ENCODE data around the gene TMEM50A. TPM values are rescaled to one million over a fixed set of nuclear protein-coding genes. Genes with fewer than 3 reads are reported as not detected.

The TMEM50A gene
- total and polyA plus RNA-seq, 9 of the 15 experiments (the other 6 are each of a cell fraction or from before 2014, with no cell fraction given), result 43.7 to 195 (median 137) TPM

DNA sequence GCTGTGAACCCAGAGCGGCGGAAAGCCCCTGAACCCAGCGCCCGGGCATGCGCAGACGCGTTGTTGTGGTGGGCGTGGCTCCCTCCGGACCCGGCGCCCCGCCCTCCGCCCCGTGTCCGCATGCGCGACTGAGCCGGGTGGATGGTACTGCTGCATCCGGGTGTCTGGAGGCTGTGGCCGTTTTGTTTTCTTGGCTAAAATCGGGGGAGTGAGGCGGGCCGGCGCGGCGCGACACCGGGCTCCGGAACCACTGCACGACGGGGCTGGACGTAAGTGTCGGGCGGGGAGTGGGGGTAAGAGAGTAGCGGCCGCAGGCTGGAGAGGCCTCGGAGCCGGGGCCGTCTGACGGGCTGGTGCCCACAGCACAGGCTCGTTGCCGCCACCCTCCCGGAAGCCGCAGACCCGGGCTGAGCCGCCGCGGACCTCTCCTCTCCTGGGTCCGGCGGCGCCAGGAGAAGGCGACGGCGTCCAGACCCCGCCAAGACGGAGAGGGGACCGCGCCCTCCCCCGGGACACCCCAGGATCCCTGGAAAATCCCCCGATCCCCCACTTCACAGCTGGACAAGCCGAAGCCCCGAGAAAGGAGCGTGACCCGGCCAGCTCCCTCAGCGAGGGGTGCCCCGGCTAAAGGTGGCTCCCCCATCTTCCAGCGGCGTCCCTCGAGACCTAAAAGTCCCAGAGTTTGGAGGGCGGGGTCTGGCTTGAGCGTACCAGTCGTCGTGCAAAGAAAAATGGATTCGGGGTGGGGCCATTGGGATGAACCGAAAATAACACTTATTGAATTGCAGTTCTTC, at the start of gene TMEM50A (continued):
- TF ChIP-seq MECOM (CRISPR knock-in tag; IDR thresholded peaks at IDR 0.05) (no peak), TOE1 (IDR thresholded peaks at IDR 0.05; ENCODE audit: borderline replicate concordance) (peak; percentile 79), TOE1 (CRISPR knock-in tag; IDR thresholded peaks at IDR 0.05; ENCODE audit: borderline replicate concordance, low read depth) (no peak), TBL1XR1 (IDR thresholded peaks at IDR 0.05; ENCODE audit: low read length in 2 of 2) (no peak), RBM22 (IDR thresholded peaks at IDR 0.05; ENCODE audit: low read depth, low read length, poor library complexity, severe bottlenecking) (no peak), TEAD2 (tag; IDR thresholded peaks at IDR 0.05) (no peak), MAFK (IDR thresholded peaks at IDR 0.05; ENCODE audit: low read length) (no peak), RAD51 (IDR thresholded peaks at IDR 0.05; ENCODE audit: borderline replicate concordance, low read depth) (no peak), CTBP1 (IDR thresholded peaks at IDR 0.05; ENCODE audit: borderline replicate concordance) (peak; percentile 74), SMAD4 (CRISPR knock-in tag; conservative IDR thresholded peaks at IDR 0.05) (peak; percentile 96), THRAP3 (IDR thresholded peaks at IDR 0.05; ENCODE audit: borderline replicate concordance) (no peak), TEAD1 (CRISPR knock-in tag; IDR thresholded peaks at IDR 0.05) (peak in 1 of 2 experiments; percentile 21; a peak in 1 of 4 replicates), NCOA2 (IDR thresholded peaks at IDR 0.05; ENCODE audit: partially characterized antibody in 2 of 2) (no peak)
- TF ChIP-seq, protein P1, sequence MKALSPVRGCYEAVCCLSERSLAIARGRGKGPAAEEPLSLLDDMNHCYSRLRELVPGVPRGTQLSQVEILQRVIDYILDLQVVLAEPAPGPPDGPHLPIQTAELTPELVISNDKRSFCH (CRISPR knock-in tag; IDR thresholded peaks at IDR 0.05), result no peak
- TF ChIP-seq, protein P1 (tag; IDR thresholded peaks at IDR 0.05), result peak; percentile 44; the same call in 1 of the 2 replicates
- TF ChIP-seq, protein P2, sequence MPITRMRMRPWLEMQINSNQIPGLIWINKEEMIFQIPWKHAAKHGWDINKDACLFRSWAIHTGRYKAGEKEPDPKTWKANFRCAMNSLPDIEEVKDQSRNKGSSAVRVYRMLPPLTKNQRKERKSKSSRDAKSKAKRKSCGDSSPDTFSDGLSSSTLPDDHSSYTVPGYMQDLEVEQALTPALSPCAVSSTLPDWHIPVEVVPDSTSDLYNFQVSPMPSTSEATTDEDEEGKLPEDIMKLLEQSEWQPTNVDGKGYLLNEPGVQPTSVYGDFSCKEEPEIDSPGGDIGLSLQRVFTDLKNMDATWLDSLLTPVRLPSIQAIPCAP (CRISPR knock-in tag; IDR thresholded peaks at IDR 0.05; ENCODE audit: borderline replicate concordance), result no peak
- TF ChIP-seq, protein P3, sequence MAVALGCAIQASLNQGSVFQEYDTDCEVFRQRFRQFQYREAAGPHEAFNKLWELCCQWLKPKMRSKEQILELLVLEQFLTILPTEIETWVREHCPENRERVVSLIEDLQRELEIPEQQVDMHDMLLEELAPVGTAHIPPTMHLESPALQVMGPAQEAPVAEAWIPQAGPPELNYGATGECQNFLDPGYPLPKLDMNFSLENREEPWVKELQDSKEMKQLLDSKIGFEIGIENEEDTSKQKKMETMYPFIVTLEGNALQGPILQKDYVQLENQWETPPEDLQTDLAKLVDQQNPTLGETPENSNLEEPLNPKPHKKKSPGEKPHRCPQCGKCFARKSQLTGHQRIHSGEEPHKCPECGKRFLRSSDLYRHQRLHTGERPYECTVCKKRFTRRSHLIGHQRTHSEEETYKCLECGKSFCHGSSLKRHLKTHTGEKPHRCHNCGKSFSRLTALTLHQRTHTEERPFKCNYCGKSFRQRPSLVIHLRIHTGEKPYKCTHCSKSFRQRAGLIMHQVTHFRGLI (CRISPR knock-in tag; IDR thresholded peaks at IDR 0.05), result no peak
- TF ChIP-seq, protein P4, sequence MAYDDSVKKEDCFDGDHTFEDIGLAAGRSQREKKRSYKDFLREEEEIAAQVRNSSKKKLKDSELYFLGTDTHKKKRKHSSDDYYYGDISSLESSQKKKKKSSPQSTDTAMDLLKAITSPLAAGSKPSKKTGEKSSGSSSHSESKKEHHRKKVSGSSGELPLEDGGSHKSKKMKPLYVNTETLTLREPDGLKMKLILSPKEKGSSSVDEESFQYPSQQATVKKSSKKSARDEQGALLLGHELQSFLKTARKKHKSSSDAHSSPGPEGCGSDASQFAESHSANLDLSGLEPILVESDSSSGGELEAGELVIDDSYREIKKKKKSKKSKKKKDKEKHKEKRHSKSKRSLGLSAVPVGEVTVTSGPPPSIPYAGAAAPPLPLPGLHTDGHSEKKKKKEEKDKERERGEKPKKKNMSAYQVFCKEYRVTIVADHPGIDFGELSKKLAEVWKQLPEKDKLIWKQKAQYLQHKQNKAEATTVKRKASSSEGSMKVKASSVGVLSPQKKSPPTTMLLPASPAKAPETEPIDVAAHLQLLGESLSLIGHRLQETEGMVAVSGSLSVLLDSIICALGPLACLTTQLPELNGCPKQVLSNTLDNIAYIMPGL (CRISPR knock-in tag; IDR thresholded peaks at IDR 0.05), result peak; percentile 72; the same call in 1 of the 2 replicates
- TF ChIP-seq, protein P5, sequence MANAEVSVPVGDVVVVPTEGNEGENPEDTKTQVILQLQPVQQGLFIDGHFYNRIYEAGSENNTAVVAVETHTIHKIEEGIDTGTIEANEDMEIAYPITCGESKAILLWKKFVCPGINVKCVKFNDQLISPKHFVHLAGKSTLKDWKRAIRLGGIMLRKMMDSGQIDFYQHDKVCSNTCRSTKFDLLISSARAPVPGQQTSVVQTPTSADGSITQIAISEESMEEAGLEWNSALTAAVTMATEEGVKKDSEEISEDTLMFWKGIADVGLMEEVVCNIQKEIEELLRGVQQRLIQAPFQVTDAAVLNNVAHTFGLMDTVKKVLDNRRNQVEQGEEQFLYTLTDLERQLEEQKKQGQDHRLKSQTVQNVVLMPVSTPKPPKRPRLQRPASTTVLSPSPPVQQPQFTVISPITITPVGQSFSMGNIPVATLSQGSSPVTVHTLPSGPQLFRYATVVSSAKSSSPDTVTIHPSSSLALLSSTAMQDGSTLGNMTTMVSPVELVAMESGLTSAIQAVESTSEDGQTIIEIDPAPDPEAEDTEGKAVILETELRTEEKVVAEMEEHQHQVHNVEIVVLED (CRISPR knock-in tag; IDR thresholded peaks at IDR 0.05), result no peak; the same call in 1 of the 2 replicates
